NCI-H2171 treated with DMSO at 0.1 percent for 48 hours (cell line): ENCODE measurements around the gene FOXE1.
A peak's percentile ranks its signal among the peaks of the same experiment; 100 is the strongest.

Source experiments
- DNase-seq: peaks from one replicate; lab custom pipeline; 2025; lab: John Stamatoyannopoulos, UW

FOXE1 gene

DNA sequence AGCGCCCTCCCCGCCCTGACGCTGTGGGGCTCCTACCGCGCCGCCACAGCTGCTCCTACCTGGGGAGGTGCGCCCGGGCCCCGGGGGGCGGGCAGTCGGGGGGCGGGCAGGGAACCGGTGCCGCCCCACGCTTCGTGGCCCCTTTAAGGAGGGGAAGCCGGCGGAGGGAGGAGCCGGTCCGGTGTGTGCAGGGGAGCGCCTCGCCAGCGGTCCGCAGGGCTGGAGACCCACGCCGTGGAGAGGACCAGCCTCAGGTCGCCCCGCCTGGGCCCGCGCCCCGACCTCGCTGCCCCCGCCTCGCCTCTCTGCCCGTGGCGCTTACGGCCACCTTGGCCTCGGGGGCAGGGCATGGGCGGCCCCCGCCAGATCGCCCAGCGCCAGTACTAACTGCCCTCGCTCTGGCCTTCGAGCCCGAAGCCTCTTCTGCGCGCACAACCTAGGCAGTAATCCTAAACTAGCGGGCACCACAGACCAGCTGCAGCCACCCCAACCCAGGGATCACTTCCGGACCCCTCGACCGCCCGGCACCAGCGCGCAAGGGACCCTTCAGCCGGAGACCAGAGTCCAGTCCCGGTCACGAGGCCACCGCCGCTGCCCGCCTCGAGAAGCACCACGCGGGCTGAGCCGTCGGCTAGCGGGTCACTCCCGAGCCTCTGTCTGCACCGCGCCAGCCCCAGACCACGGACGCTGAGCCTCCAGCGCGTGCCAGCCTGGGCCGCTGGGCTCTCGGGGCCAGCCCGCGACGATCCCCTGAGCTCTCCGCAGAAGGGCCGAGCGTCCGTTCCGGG, at the start of gene FOXE1:
TSS of gene FOXE1 (plus strand) at position 171 of the 788 bp plus-strand sequence. CDS start 689 bp downstream, outside the sequence.
- DNase-seq: no peak

DNA sequence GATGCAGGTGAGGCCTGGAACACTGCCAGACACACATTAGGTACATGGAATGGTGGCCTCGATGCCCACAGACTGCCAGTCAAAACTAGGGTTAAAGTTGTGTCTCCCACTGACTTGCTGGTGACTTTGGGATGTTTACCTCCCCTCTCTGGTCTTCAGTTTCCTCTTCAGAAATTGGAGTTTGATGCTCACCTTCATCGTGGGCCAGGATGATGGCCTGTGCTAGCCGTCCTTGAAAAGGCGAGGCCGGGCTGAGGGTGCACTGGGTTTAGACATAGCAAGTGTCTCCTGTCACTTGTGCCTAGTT, 49.0 kb upstream of the FOXE1 start:
- no peak for DNase-seq

DNA sequence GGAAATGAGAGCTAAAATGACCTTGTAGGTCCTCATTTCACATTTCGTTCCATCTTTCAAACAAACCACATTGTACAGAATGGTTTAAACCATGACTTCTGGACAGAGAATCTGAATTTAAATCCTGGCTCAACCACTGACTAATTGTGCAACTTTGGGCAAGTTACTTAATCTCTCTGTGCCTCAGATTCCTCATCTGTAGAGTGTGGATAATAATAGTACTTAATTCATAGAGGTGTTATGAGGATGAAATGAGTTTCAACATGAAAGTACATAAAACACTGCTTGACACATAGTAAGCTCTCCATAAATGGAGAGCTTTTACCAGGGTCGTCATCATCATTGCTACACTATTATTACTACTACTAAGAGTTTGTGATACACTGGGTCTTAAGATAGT, 46.3 kb upstream of the FOXE1 start:
- DNase-seq: no peak

DNA sequence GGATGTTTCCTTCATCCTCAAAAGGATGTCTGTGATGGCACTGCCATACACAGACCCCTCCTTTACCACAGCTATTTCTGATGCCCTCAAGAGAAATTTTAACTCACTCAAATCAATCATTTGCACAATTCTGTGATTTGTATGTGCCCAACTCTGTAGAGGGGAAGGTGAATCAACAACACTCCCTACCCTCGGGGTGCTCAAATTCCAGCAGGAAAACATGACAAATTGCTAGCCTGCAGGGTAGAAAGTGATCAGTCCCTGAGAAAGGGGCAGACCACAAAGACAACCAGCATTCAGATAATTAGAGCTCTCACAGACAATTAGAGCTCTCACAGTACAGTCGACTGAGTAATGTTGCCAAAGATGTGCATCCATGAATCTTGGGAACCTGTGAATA, 45.3 kb upstream of the FOXE1 start:
- no peak for DNase-seq

DNA sequence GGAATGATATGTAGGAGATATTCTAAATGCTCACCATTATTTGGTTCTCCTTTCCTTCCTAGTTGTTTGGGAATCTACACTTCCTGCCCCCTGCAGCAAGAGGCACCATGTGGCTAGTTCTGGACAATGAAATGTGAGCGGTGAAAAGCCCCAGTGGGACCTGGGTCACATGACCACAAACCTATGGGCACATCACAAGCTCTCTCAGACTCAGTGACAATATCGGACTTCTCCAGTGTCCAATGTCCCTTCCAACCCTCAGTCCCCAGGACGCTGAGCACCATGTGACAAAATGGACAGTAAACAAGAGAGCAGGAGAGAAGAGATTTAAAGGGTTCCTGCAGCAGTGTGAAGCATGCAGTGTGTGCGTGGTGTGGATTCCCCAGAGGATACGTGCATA, 44.6 kb upstream of the FOXE1 start:
- no peak for DNase-seq

DNA sequence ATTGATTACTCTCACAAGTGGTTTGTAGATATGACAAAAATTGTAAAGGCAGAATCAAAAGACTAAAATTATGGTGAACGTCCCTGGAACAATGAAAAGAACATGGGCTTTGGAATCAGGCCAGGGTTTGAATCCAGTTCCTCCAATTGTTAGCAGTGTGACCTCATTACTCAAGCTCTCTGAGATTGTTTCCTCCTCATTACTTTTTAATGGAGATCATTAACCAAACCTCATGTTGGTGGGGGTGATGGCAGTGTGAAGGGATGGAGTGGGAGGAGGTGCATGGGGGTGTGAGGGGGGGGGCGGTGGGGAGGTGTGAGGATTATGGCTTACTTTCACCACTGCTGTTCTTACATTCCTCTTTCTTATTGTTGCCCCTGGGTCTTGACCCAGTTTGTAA, 44.1 kb upstream of the FOXE1 start:
- no peak for DNase-seq

DNA sequence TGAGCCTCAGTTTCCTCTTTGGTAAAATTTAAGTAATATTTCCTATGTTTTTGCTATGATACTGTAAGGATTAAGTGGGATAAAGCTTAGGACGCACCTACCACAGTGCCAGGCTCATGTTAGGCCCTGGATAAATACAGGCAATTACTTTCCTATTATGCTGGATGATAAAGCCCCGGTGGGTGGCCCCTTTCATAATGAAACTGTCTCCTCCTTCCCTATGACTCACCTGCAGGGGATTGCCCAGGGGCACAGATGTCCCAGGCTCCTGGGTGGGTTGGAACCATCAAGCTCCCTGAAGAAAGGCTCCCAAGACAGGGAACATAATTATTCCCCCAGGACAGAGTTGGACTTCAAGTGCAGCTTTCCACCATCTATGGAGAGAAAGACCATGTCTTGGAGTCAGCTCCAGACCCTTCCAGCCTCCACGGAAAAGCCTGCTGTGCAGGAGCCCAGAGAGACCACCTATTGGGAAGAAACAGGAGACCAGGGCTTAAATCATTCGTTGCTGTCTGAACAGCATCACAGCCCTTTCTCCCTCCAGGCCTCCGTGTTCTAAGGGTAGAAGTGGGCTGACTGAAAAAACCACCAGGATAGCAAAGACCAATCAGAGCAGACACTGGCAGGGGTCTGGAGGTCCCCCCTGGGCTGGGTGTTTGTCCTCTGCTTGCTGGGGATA, 43.2 kb upstream of the FOXE1 start:
- no peak for DNase-seq

DNA sequence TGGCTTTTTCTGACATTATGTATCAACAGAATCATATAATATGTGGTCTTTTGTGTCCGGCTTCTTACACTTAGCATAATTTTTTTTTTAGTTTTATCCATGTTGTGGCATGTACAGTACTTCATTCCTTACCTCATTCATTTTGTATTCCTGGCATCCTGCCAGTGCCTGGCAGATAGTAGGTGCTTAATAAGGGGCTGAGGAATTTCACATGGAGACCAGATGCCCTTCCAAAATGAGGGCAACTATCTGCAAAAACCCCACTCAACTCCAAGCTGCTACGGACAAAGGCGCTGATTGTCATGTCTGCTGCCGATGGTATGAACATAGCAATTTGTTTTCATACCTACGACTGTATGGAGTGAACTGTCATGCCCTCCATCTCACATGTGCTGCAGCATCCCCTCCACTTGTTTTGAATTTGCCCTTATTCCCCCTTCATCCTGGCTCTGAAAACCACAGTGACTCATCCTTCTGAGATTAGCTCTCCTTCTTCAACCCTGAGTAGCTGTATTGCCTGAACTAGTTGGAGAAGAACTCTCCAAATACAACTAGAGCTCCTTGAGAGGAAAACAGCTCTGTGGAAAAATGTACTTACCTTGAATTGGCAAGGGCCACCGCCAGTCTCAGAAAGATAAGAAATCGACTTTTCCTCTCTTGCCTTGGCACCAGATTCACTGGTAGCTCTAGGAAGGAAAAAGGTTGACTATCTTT, 41.3 kb upstream of the FOXE1 start:
- no peak for DNase-seq

DNA sequence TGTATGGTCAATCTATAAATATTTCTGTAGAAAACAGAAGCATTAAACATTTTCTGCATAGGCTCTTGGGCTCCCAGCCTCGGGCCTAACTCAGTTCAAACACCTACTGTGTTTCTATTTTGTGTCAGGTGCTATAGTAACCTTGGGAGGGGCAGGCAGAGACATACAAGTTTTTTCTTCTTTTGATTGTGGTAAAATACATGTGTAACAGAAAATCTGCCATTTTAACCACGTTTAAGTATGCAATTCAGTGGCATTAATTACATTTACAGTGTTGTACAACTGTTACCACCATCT, 40.8 kb upstream of the FOXE1 start:
- DNase-seq: no peak

DNA sequence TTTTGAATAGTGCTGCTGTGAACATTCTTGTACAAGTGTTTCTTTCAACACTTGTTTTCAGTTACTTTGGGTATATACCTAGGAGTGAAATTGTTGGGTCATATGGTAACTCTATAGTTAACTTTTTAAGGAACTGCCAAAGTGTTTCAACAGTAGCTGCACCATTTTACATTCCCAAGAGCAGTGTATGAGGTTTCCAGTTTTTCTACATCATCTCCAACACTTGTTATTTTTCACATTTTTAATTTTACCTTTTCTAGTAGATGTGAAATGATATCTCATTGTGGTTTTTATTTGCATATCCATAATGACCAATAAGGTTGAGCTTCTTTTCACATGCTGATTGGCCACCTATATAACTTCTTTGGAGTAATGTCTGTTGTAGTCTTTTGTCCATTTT, 40.0 kb upstream of the FOXE1 start:
- no peak for DNase-seq

DNA sequence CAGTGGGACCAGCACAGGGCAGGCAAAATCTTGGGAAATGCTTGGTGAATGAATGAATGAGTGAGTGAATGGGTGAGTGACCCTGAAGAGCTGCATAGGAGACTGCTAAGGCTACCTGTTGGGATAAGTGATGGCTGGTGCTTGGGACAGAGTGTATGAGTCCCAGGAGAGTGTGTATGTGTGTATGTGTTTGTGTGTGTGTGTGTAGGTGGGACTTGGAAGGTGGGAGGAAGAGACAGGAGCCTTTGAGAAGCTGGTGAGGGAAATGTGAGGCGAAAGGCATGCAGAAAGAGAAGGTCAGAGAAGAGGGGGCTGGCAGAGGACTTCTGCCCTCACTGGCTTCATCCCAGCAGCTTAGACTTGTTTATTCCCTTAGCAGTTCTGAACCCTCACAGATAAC, 33.3 kb upstream of the FOXE1 start:
- DNase-seq: no peak

DNA sequence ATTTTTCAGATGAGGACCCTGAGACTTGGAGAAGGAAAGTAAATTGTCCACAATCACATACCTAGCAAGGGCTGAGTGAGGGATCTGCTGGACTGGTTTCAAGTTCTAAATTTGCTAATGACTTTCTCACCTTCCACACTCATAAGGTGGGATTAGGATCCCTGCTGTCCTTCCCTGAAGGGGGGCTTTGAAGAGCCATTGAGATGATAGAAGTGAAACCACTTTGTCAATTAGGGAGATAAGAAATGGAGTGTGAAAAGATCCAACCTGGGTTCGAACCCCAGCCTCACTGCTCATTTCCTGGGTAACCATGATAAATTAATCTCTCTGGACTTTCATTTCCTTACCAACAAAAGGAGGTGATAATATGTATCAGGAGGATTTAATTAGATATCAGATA, 32.7 kb upstream of the FOXE1 start:
- no peak for DNase-seq

DNA sequence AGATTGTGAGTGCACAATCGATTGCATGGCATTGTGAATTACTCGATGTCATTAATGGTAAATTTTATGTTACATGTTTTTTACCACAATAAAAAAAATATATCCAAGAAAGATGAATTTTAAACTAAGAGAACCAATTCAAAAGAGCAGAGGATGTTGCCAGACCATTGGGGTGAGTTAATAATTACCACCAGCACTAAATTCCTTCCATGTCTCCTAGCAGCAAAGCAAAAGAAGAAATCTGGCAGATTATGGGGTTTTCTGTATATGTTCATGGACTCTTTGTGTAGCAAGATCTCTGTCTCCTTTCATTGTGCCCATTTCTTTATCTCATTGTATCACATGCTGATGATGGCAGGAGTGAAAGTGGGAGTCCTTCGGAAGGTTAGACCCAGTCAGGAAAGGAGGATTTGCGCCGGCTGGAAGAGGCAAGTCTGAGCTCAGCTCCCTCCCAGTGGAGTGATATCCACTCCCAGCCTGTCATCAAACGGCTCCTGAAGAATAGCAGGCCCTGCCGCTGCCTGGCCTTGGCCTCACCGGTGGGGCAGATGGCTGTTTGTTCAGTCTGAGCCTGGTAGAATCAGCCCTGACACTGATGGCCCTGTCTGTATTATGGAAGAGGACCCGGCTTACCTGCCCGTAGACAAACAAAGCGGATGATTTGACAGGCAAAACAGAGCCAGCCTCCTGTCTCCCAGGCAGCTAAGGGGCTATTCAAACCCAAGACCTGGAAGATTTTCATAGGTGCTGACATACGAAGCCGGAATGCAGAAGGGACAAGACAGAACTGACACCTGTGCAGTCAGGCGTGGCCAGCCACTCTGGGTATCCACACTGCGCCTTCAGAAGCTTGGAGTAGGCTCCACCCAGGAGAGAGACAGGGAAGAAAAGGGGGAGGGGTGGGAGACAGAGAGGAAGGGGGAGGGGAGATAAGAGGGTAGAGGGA, 21.9 kb upstream of the FOXE1 start:
- peak; percentile 88 for DNase-seq

DNA sequence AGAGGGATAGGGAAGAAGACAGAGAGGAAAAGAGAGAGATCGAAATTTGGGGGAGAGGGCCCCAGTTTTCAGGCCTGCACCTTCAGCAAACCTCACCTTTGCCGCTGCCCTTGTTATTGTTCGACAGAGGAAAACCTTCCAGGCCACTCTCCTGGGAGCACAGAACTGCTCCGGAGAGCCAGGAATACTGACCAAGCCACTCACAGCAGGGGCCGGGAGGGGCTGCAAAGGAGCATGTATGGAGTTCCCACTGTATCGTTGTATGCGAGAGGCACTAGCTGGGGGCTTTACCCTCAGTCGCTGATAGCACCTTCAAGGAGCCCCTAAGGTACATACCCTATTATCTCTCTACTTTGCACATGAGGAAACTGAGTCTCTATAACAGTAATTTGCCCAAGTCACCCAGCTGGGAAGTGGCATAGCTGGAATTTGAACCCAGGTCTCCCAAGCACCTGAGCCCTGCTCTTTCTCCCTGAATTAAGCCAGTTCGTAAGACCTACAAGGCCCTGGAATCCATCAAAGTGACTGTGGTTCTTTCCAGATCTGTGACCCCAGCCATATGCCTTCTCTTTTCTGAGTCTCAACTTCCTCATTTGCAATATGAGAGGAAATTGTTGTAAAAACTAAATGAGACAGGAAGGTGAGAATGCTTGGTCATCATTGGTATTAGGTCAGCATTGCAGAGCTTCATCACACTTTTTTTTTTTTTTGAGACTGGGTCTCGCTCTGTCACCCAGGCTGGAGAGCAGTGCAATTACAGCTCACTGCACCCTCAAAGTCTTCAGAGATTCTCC, 21.0 kb upstream of the FOXE1 start:
- DNase-seq: no peak

DNA sequence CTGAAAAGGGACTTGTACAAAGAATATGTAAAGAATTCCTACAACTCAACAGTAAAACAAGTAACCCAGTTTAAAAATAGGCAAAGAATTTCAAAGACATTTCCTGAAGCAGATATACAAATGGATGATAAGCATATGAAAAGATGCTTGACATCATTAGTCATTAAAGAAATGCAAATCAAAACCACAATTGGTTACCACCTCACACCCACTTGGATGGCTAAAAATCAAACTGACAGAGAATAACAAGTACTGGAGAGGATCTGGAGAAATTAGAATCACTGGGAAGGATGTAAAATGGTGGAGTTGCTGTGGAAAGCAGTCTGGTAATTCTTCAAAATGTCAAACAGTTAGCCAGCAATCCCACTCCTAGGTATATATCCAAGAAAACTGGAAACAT, 12.5 kb upstream of the FOXE1 start:
- DNase-seq: no peak

DNA sequence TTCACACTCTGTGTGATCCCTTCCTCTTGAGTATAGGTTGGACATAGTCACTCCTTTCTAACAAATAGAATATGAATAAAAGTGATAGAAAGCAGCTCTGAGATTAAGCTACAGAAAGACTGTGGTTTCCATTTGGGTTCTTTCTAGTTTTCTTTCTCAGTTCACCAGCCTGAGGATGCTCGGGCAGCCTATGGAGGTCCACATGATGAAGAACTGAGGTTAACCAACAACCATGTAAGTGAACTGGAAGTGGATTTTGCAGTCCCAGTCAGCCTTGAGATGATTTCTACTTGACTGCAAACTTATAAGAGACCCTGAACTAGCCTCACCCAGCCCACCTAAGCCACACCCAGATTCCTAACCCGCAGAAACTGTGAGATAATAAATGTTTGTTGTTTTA, 10.1 kb upstream of the FOXE1 start:
- DNase-seq: no peak

DNA sequence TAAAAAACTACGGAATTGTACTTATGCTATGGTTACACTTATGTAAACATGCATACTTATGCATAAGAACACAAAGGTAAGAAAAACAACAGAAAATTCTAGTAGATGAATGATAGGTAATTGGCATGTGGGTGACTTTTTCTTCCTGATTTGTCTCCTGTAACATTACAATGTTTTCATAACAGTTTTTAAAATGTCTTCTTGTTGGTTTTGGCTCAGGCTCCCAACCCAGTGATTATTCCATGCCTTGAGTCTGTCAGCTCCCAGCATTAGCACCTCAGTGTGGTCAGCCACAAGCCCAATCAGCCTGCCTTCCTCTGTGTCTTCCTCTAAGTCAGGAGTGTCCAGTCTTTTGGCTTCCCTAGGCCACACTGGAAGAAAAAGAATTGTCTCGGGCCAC, 7.9 kb upstream of the FOXE1 start:
- DNase-seq: no peak

DNA sequence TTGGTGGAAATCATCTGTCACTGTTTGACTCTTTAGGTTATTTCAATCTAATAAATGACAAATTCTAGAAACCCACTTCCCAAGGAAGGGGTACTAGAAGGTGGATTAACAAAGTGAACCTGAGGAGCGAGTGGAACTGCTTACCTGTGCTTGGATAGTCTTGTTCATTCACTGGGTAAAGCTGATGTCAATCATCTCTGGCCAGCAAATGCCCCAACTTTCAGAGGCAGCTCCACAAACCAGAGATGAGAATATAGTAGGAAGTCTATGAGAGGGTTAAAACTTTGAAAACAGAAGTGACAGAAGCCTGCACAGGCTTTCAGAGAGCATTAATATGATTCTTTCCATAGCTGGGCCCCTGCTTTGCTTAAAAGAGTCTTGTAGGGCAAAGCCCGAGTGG, 7.3 kb upstream of the FOXE1 start:
- no peak for DNase-seq

DNA sequence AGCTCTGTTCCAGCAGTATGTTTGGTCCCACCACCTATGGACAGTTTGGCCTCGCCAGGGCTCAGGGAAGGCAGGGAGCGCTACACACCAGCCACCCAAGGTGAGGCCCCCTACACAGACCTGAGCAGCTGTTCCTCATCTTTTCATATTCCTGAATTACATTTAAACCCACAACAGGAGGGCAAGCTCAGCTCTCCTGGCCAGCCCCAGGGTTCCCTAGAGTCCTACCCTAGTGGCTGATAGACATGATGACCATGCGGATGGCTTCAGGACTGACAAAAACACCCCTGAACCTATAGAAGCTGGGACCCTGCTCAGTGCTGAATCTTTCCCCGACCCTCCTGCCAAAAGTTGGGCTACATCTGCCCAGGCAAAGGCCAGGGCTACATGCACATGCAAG, 6.7 kb upstream of the FOXE1 start:
- DNase-seq: no peak

DNA sequence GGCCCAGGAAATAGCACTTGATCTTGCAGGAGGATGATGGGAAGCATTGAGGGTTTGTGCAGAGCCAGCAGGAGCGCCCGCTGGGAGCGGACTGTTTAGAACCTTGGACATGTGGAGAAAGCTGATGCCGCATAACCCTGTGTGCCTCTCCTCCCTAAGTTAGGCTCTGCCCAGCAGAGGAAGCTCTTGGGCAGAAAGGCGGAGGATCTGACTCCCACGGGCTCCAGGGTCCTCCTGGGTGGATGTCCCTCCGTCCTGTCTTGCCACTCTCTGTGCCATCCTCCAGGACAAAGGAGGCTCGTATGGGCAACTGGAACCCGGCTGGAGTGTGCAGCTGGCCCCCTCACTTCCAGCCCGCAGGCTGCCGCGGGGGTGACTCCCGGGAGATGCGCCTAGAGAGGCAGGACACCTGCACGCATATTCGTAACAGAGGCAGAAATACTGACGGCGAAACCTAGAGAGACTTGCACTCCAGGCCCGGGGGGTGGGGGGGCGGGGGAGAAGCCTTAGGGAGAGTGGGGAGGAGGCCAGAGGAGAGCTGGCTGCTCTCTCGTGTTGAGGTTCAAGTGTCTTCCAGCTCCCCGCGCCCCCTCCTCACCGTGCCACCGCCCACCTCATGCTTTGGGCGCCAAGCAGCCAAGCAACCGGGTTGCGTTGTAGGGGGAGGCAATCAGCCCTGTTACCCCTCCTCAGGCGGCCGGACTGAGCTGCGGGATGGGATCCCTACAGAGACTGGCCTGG, 5.4 kb upstream of the FOXE1 start:
- DNase-seq: no peak

DNA sequence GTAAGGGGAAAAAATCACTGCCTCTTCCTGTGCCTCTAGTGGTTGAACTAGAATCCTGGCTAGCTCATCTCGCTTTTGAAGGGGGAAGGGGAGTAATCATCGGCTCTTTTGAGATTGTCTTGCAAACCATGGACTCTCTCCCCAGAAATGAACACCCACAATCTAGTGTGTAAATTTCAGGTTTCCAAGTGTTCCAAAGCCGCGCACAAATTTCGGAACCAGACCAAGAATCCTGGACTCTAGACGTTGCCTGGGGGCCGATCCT, 4.9 kb upstream of the FOXE1 start:
- DNase-seq: no peak
